Effector CD8-positive, alpha-beta T cell (primary cell): Measurements from ENCODE around the gene CCDC63.

Source experiments
- DNase-seq: peaks from one replicate; lab custom pipeline; 2025; lab: John Stamatoyannopoulos, UW

The CCDC63 gene

GRCh38 chr12:110885152-110885840, 38.5 kb downstream of the CCDC63 start:
- DNase-seq: no peak

GRCh38 chr12:110888256-110888991, 41.6 kb downstream of the CCDC63 start:
- no peak for DNase-seq

- DNase-seq: no peak
Observed at GRCh38 chr12:110889361-110889760, 42.6 kb downstream of the CCDC63 start.

GRCh38 chr12:110893956-110894355, 47.2 kb downstream of the CCDC63 start:
- no peak for DNase-seq

GRCh38 chr12:110896559-110896958, 49.8 kb downstream of the CCDC63 start:
- no peak for DNase-seq

GRCh38 chr12:110901401-110901800, 54.6 kb downstream of the CCDC63 start:
- no peak for DNase-seq

- no peak for DNase-seq
Observed at GRCh38 chr12:110903511-110903910, 56.7 kb downstream of the CCDC63 start.

GRCh38 chr12:110906083-110906482, 59.3 kb downstream of the CCDC63 start:
- no peak for DNase-seq

GRCh38 chr12:110906516-110906915, 59.7 kb downstream of the CCDC63 start:
- no peak for DNase-seq

GRCh38 chr12:110906985-110907384, 60.2 kb downstream of the CCDC63 start:
- DNase-seq: no peak

GRCh38 chr12:110907583-110907982, 60.8 kb downstream of the CCDC63 start:
- DNase-seq: no peak

GRCh38 chr12:110908377-110909152, 61.8 kb downstream of the CCDC63 start:
- DNase-seq: no peak

GRCh38 chr12:110912263-110912662, 65.5 kb downstream of the CCDC63 start:
- DNase-seq: no peak

- DNase-seq: no peak
Observed at GRCh38 chr12:110913119-110914056, 66.6 kb downstream of the CCDC63 start.

GRCh38 chr12:110916295-110916875, 69.6 kb downstream of the CCDC63 start:
- DNase-seq: no peak

GRCh38 chr12:110917467-110917866, 70.7 kb downstream of the CCDC63 start:
- no peak for DNase-seq

GRCh38 chr12:110917961-110918360, 71.2 kb downstream of the CCDC63 start:
- no peak for DNase-seq

- DNase-seq: no peak
Observed at GRCh38 chr12:110919720-110920119, 72.9 kb downstream of the CCDC63 start.

GRCh38 chr12:110920324-110920910, 73.6 kb downstream of the CCDC63 start, which contains the start of gene MYL2:
TSS of gene MYL2 (minus strand) at chr12:110920579. CDS start at chr12:110920529, 50 bp downstream.
- no peak for DNase-seq

- no peak for DNase-seq
Observed at GRCh38 chr12:110921262-110921661, 74.5 kb downstream of the CCDC63 start.

GRCh38 chr12:110922652-110923051, 75.9 kb downstream of the CCDC63 start:
- DNase-seq: no peak
